ENCODE measurements around the gene LRRC30. TPM values are rescaled to one million over a fixed set of nuclear protein-coding genes. Genes with fewer than 3 reads are reported as not detected.

LRRC30 gene
- total and polyA plus RNA-seq, 9 donors = not detected

DNA sequence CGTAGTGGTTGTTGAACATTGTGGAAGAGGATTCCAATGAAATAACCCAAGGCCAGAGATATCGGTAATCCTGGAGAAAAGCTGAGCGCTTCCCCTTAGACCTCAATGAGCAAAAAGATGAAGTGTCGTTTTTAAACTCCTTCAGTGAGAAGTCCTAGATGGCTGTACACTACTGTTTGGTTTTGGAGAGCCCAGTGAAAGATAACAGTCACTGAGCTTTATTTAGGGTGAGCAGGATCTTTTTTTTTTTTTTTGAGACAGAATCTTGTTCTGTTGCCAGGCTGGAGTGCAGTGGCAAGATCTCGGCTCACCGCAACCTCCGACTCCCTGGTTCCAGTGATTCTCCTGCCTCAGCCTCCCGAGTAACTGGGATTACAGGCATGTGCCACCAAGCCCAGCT, 24.2 kb downstream of the LRRC30 start:
- no peak overlapping the region for H3K27ac ChIP-seq
- no peak overlapping the region for H3K4me3 ChIP-seq
- H3K9me3 ChIP-seq = no peaks in the 10 kb centered on the region
- H3K4me1 ChIP-seq (ENCODE audit: insufficient read depth) = peaks cover 2% of the 10 kb centered on the region
- H3K27me3 ChIP-seq = no peaks in the 10 kb centered on the region
- WGBS, 3 donors = 82 to 87% (median 82%) methylated on average over 8 of the region's 8 CpGs
- DNase-seq = no peak
- H3K36me3 ChIP-seq = no peaks in the 10 kb centered on the region
- intact Hi-C loops (cut with DNase I) = no loop called here
- TF ChIP-seq, protein P1, sequence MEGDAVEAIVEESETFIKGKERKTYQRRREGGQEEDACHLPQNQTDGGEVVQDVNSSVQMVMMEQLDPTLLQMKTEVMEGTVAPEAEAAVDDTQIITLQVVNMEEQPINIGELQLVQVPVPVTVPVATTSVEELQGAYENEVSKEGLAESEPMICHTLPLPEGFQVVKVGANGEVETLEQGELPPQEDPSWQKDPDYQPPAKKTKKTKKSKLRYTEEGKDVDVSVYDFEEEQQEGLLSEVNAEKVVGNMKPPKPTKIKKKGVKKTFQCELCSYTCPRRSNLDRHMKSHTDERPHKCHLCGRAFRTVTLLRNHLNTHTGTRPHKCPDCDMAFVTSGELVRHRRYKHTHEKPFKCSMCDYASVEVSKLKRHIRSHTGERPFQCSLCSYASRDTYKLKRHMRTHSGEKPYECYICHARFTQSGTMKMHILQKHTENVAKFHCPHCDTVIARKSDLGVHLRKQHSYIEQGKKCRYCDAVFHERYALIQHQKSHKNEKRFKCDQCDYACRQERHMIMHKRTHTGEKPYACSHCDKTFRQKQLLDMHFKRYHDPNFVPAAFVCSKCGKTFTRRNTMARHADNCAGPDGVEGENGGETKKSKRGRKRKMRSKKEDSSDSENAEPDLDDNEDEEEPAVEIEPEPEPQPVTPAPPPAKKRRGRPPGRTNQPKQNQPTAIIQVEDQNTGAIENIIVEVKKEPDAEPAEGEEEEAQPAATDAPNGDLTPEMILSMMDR (IDR thresholded peaks at IDR 0.05) = no peak
- TF ChIP-seq EP300 (IDR thresholded peaks at IDR 0.05) (no peak), POLR2A (IDR thresholded peaks at IDR 0.05) (no peak)

DNA sequence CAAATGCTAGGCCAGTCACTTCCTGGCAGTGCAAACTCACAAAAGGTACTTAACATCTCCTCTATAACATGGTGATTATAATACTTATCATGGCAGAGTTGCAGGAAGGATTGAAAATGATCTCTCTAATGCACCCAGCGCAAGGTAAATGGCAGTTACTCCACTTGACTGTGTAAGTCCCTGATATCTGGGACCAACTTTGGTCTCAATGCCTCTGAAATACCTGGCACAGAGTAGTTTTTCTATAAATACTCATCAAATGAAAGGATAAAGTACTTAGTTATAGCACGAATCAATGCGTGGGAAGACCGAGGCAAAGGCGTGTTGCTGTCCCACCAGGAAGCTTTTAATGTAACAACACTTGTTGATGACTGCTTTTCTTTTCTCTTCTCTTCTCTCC, 24.8 kb downstream of the LRRC30 start:
- Histone ChIP-seq H3K27ac (no peak overlapping the region), H3K4me3 (no peak overlapping the region), H3K27me3 (no peaks in the 10 kb centered on the region), H3K36me3 (no peaks in the 10 kb centered on the region), H3K4me1 (ENCODE audit: insufficient read depth) (peaks cover 2% of the 10 kb centered on the region), H3K9me3 (no peaks in the 10 kb centered on the region)
- WGBS, 3 donors = 95 to 97% (median 95%) methylated on average over 5 of the region's 5 CpGs
- intact Hi-C loops (cut with DNase I) = no loop called here
- no peak for DNase-seq
- TF ChIP-seq, protein P1 (IDR thresholded peaks at IDR 0.05) = no peak
- TF ChIP-seq EP300 (IDR thresholded peaks at IDR 0.05) (no peak), POLR2A (IDR thresholded peaks at IDR 0.05) (no peak)

DNA sequence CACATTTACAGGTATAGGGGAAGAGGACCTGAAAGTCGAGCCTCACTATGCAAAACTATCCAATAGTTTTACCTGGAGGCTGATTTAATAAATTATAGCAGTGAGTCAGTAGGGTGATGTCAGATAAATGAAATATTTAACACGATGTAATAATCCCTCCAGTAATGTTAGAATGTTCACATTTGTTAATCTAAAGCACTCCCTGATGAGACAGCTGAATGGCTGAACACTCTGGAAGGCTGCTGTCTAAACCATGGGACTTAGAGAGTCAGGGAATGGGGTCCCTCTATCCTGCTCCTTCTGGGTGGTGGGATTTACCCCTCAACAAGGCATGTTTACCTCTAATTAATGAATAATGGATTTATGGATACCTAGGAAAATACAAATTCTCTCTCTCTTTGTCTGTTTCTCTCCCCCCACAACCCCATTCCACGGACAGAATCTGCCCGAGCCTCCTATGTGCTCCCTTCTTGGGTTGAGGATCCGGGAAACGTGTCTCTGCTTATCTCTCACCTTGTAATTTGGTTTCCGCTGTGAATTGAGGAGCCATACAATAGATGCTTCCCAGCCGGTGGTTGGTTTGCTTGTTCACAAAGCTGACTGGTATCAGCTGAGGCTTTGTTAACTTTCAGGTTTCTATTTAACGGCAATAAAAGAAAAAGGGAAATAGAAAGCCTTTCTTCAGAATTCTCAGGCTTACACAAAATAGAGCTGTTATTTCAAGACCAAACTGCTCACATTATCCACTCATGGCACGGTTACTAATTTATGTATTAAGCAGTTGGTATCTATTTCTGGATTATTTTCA, 25.9 kb downstream of the LRRC30 start:
- no peaks in the 10 kb centered on the region for H3K27me3 ChIP-seq
- TF ChIP-seq, protein P1 (IDR thresholded peaks at IDR 0.05) = no peak
- no peak for TF ChIP-seq EP300 (IDR thresholded peaks at IDR 0.05)
- TF ChIP-seq POLR2A (IDR thresholded peaks at IDR 0.05) = no peak
- H3K27ac ChIP-seq = no peak overlapping the region
- no peaks in the 10 kb centered on the region for H3K36me3 ChIP-seq
- peaks cover 2% of the 10 kb centered on the region for H3K4me1 ChIP-seq (ENCODE audit: insufficient read depth)
- WGBS, 3 donors = 60 to 68% (median 63%) methylated on average over 10 of the region's 10 CpGs
- intact Hi-C loops (cut with DNase I) = no loop called here
- no peaks in the 10 kb centered on the region for H3K9me3 ChIP-seq
- no peak overlapping the region for H3K4me3 ChIP-seq
- DNase-seq = no peak

DNA sequence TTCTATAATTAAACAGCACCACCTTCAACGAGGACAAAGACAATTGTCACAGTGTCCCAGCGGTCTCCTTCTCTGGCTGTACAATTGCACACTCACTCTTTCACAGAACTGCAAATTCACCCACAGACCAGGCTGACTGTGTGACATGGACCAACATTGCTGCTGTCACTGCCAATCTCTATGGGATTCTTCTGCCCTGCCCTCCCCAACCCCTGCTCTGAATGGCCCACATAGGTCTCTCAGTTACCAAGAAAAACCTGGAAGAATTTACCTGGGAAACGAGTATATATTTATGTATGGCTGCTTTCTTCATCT, 26.5 kb downstream of the LRRC30 start:
- intact Hi-C loops (cut with DNase I) = no loop called here
- no peak overlapping the region for H3K27ac ChIP-seq
- no peaks in the 10 kb centered on the region for H3K27me3 ChIP-seq
- no peak for DNase-seq
- no peaks in the 10 kb centered on the region for H3K36me3 ChIP-seq
- no peak overlapping the region for H3K4me3 ChIP-seq
- no peaks in the 10 kb centered on the region for H3K9me3 ChIP-seq
- TF ChIP-seq, protein P1 (IDR thresholded peaks at IDR 0.05) = no peak
- TF ChIP-seq POLR2A (IDR thresholded peaks at IDR 0.05) (no peak), EP300 (IDR thresholded peaks at IDR 0.05) (no peak)
- WGBS, 3 donors = 80 to 84% (median 80%) methylated on average over 3 of the region's 3 CpGs
- H3K4me1 ChIP-seq (ENCODE audit: insufficient read depth) = peaks cover 2% of the 10 kb centered on the region
